Measurements from ENCODE around the gene ULK3.

DNA sequence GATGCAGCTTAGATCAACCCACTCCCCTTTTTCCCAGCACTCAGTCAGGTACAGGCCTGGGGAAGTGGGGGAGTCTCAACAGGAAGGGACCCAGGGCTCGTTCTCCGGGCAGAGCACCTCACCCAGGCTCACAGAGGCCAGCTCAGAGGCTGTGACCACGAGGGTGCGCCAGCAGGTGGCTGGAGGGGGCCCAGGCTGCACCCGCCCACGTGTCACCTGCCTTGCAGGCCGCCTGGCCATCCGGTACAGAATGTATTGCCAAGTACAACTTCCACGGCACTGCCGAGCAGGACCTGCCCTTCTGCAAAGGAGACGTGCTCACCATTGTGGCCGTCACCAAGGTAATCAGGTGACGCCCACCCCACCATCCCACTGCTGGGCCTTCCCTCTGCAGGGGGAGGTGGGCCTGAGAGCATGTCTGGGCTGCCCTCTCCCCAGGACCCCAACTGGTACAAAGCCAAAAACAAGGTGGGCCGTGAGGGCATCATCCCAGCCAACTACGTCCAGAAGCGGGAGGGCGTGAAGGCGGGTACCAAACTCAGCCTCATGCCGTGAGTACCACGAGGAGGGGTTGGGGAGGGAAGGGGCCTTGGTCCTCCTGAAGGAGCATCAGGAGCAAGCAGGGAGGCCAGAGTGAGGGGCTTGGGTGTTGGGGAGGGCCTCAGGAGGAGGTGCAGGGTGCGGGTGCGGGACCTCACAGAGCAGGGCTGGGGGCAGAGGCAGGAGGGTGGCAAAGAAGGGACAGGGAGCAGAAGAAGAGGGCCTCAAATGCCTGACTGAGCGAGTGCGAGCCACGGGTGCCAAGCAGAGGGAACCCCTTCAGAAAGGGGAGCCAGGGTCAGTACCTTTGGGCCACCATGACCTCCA, 44.3 kb downstream of the ULK3 start:
- TF ChIP-seq, protein P1, sequence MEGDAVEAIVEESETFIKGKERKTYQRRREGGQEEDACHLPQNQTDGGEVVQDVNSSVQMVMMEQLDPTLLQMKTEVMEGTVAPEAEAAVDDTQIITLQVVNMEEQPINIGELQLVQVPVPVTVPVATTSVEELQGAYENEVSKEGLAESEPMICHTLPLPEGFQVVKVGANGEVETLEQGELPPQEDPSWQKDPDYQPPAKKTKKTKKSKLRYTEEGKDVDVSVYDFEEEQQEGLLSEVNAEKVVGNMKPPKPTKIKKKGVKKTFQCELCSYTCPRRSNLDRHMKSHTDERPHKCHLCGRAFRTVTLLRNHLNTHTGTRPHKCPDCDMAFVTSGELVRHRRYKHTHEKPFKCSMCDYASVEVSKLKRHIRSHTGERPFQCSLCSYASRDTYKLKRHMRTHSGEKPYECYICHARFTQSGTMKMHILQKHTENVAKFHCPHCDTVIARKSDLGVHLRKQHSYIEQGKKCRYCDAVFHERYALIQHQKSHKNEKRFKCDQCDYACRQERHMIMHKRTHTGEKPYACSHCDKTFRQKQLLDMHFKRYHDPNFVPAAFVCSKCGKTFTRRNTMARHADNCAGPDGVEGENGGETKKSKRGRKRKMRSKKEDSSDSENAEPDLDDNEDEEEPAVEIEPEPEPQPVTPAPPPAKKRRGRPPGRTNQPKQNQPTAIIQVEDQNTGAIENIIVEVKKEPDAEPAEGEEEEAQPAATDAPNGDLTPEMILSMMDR (IDR thresholded peaks at IDR 0.05): no peak
- TF ChIP-seq MXD4 (CRISPR knock-in tag; IDR thresholded peaks at IDR 0.05; ENCODE audit: borderline replicate concordance): no peak
- TF ChIP-seq, protein P2, sequence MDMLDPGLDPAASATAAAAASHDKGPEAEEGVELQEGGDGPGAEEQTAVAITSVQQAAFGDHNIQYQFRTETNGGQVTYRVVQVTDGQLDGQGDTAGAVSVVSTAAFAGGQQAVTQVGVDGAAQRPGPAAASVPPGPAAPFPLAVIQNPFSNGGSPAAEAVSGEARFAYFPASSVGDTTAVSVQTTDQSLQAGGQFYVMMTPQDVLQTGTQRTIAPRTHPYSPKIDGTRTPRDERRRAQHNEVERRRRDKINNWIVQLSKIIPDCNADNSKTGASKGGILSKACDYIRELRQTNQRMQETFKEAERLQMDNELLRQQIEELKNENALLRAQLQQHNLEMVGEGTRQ (CRISPR knock-in tag; IDR thresholded peaks at IDR 0.05): no peak
- TF ChIP-seq ZNF121 (CRISPR knock-in tag; IDR thresholded peaks at IDR 0.05): no peak
- TF ChIP-seq, protein P3, sequence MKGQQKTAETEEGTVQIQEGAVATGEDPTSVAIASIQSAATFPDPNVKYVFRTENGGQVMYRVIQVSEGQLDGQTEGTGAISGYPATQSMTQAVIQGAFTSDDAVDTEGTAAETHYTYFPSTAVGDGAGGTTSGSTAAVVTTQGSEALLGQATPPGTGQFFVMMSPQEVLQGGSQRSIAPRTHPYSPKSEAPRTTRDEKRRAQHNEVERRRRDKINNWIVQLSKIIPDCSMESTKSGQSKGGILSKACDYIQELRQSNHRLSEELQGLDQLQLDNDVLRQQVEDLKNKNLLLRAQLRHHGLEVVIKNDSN (CRISPR knock-in tag; IDR thresholded peaks at IDR 0.05): no peak
- TF ChIP-seq, protein P4, sequence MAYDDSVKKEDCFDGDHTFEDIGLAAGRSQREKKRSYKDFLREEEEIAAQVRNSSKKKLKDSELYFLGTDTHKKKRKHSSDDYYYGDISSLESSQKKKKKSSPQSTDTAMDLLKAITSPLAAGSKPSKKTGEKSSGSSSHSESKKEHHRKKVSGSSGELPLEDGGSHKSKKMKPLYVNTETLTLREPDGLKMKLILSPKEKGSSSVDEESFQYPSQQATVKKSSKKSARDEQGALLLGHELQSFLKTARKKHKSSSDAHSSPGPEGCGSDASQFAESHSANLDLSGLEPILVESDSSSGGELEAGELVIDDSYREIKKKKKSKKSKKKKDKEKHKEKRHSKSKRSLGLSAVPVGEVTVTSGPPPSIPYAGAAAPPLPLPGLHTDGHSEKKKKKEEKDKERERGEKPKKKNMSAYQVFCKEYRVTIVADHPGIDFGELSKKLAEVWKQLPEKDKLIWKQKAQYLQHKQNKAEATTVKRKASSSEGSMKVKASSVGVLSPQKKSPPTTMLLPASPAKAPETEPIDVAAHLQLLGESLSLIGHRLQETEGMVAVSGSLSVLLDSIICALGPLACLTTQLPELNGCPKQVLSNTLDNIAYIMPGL (CRISPR knock-in tag; IDR thresholded peaks at IDR 0.05): no peak
- TF ChIP-seq CREM (CRISPR knock-in tag; IDR thresholded peaks at IDR 0.05): no peak
- TF ChIP-seq, protein P5, sequence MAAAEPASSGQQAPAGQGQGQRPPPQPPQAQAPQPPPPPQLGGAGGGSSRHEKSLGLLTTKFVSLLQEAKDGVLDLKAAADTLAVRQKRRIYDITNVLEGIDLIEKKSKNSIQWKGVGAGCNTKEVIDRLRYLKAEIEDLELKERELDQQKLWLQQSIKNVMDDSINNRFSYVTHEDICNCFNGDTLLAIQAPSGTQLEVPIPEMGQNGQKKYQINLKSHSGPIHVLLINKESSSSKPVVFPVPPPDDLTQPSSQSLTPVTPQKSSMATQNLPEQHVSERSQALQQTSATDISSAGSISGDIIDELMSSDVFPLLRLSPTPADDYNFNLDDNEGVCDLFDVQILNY (CRISPR knock-in tag; IDR thresholded peaks at IDR 0.05): no peak
- TF ChIP-seq, protein P6, sequence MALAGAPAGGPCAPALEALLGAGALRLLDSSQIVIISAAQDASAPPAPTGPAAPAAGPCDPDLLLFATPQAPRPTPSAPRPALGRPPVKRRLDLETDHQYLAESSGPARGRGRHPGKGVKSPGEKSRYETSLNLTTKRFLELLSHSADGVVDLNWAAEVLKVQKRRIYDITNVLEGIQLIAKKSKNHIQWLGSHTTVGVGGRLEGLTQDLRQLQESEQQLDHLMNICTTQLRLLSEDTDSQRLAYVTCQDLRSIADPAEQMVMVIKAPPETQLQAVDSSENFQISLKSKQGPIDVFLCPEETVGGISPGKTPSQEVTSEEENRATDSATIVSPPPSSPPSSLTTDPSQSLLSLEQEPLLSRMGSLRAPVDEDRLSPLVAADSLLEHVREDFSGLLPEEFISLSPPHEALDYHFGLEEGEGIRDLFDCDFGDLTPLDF (CRISPR knock-in tag; IDR thresholded peaks at IDR 0.05): no peak
- no peak for TF ChIP-seq ELF4 (CRISPR knock-in tag; IDR thresholded peaks at IDR 0.05; ENCODE audit: low read depth)
- TF ChIP-seq, protein P7, sequence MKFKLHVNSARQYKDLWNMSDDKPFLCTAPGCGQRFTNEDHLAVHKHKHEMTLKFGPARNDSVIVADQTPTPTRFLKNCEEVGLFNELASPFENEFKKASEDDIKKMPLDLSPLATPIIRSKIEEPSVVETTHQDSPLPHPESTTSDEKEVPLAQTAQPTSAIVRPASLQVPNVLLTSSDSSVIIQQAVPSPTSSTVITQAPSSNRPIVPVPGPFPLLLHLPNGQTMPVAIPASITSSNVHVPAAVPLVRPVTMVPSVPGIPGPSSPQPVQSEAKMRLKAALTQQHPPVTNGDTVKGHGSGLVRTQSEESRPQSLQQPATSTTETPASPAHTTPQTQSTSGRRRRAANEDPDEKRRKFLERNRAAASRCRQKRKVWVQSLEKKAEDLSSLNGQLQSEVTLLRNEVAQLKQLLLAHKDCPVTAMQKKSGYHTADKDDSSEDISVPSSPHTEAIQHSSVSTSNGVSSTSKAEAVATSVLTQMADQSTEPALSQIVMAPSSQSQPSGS (CRISPR knock-in tag; IDR thresholded peaks at IDR 0.05; ENCODE audit: borderline replicate concordance, low read depth): no peak
- TF ChIP-seq, protein P8, sequence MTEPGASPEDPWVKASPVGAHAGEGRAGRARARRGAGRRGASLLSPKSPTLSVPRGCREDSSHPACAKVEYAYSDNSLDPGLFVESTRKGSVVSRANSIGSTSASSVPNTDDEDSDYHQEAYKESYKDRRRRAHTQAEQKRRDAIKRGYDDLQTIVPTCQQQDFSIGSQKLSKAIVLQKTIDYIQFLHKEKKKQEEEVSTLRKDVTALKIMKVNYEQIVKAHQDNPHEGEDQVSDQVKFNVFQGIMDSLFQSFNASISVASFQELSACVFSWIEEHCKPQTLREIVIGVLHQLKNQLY (CRISPR knock-in tag; IDR thresholded peaks at IDR 0.05): no peak
- no peak for TF ChIP-seq TEAD4 (CRISPR knock-in tag; IDR thresholded peaks at IDR 0.05)
- TF ChIP-seq GABPB1 (CRISPR knock-in tag; IDR thresholded peaks at IDR 0.05): no peak

Data from WTC11 (cell line).